Fibroblast of lung (primary cell): ENCODE results near the gene BEND3.

ENCODE experiments used
- EZH2 ChIP-seq: IDR thresholded peaks from 2 replicates; pipeline ENCODE4 v1.5.1; 2012; ENCODE audit warnings: low read length, control low read depth, mild to moderate bottlenecking; ENCODE audit errors: missing control alignments
- TF ChIP-seq, protein P1 (sequence below), 2 donors: IDR thresholded peaks in 1 of 2; conservative IDR thresholded peaks in 1 of 2; 1 replicate in 1 of 2; 2 replicates in 1 of 2; pipeline ENCODE4 v1.5.1; 2011 to 2012; ENCODE audit warnings: low read length in 2 of 2, control low read depth in 1 of 2, inconsistent platforms in 1 of 2, low read depth in 1 of 2, mild to moderate bottlenecking in 1 of 2

- TF ChIP-seq, protein P1, sequence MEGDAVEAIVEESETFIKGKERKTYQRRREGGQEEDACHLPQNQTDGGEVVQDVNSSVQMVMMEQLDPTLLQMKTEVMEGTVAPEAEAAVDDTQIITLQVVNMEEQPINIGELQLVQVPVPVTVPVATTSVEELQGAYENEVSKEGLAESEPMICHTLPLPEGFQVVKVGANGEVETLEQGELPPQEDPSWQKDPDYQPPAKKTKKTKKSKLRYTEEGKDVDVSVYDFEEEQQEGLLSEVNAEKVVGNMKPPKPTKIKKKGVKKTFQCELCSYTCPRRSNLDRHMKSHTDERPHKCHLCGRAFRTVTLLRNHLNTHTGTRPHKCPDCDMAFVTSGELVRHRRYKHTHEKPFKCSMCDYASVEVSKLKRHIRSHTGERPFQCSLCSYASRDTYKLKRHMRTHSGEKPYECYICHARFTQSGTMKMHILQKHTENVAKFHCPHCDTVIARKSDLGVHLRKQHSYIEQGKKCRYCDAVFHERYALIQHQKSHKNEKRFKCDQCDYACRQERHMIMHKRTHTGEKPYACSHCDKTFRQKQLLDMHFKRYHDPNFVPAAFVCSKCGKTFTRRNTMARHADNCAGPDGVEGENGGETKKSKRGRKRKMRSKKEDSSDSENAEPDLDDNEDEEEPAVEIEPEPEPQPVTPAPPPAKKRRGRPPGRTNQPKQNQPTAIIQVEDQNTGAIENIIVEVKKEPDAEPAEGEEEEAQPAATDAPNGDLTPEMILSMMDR (conservative IDR thresholded peaks at IDR 0.05 in 1 of 2, IDR thresholded peaks at IDR 0.05 in 1 of 2; ENCODE audit: low read depth in 1 of 2, low read length in 2 of 2) = no peak
- TF ChIP-seq EZH2 = no peak
These were observed 496 bp upstream of the BEND3 start for GRCh38 chr6:107115695-107116327.
